ENCODE results near the gene GLI3.

DNA sequence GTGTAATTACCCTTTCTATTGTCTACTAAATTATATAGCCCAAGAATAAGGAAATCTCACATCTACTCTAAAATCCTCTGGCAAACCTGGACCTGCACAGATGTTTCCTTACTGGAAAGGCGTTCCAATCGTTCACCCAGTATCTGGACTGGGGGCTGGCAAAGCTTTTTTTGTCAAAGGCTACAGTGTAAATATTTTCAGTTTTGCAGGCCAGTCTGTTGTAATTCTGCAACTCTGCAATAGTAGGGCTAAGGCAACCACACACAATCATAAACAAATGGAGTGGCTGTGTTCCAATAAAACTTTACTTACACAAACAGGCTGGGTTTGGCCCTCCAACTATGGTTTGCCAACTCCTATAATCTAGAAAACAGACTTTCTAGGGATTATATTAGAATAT lies 56.2 kb downstream of the GLI3 start:
- TF ChIP-seq CTCF (IDR thresholded peaks at IDR 0.05 in 8 of 11, conservative IDR thresholded peaks at IDR 0.05 in 3 of 11): no peak
- TF ChIP-seq POLR2A (IDR thresholded peaks at IDR 0.05): no peak

All from spleen (tissue), 7 donors.